IPS DF 6.9 (cell line): ENCODE data around the gene CETP.
"Not testable (repeated sequence)": the region's sequence is repeated elsewhere in the genome, so short reads cannot be mapped to it uniquely, and the experiment has no call there.

Source experiments
- DNase-seq: peaks from one replicate; pipeline ENCODE4 v3.0.0-alpha.2; 2013; ENCODE audit warnings: low read depth, low spot score
- H3K27ac ChIP-seq: one replicate; pipeline ENCODE4 v1.5.1; 2013; ENCODE audit warnings: low read length, control low read depth
- H3K27me3 ChIP-seq: 2 replicates; pipeline ENCODE4 v1.6.1; 2013; ENCODE audit warnings: mild to moderate bottlenecking, low read length; ENCODE audit not compliant: control insufficient read depth, insufficient read depth
- H3K36me3 ChIP-seq: 2 replicates; pipeline ENCODE4 v1.6.1; 2013; ENCODE audit warnings: low read length; ENCODE audit not compliant: control insufficient read depth, insufficient read depth
- H3K4me1 ChIP-seq: 2 replicates; pipeline ENCODE4 v1.6.1; 2013; ENCODE audit warnings: low read length; ENCODE audit not compliant: control insufficient read depth, insufficient read depth
- H3K4me3 ChIP-seq: 2 replicates; pipeline ENCODE4 v1.5.1; 2013; ENCODE audit warnings: mild to moderate bottlenecking, low read length
- H3K9me3 ChIP-seq: 2 replicates; pipeline ENCODE4 v1.6.1; 2013; ENCODE audit warnings: low read length, inconsistent platforms; ENCODE audit not compliant: control insufficient read depth, insufficient read depth
- WGBS: extraction: QIAGEN DNeasy Blood & Tissue Kit; methylation state at CpG from one replicate; pipeline ENCODE4 v1.1.7; 2013; ENCODE audit warnings: mixed read lengths, missing lambda C conversion rate; ENCODE audit not compliant: insufficient read length, insufficient coverage; 5-methylcytosine and 5-hydroxymethylcytosine counted together

CETP gene

GRCh38 chr16:56983211-56983751 lies 21.5 kb downstream of the CETP start:
- Histone ChIP-seq H3K27ac (no peak overlapping the region), H3K4me1 (no peaks in the 10 kb centered on the region; the same call in 1 of the 2 replicates), H3K36me3 (no peaks in the 10 kb centered on the region), H3K4me3 (no peak overlapping the region), H3K9me3 (no peaks in the 10 kb centered on the region), H3K27me3 (peaks cover under 1% of the 10 kb centered on the region; the same call in 1 of the 2 replicates)
- no peak for DNase-seq
- WGBS, result no CpG with 5 or more reads among the region's 9 CpGs

- no peaks in the 10 kb centered on the region for H3K9me3 ChIP-seq
- H3K27ac ChIP-seq, result no peak overlapping the region
- H3K4me1 ChIP-seq, result no peaks in the 10 kb centered on the region; the same call in none of the 2 replicates
- DNase-seq, result no peak
- no CpG with 5 or more reads among the region's 6 CpGs for WGBS
- H3K4me3 ChIP-seq, result no peak overlapping the region
- peaks cover 4% of the 10 kb centered on the region; the same call in 1 of the 2 replicates for H3K27me3 ChIP-seq
- no peaks in the 10 kb centered on the region for H3K36me3 ChIP-seq
Observed at GRCh38 chr16:56984639-56985038, 22.9 kb downstream of the CETP start.

GRCh38 chr16:56985288-56985961 lies 23.7 kb downstream of the CETP start:
- WGBS, result no CpG with 5 or more reads among the region's 7 CpGs
- H3K4me1 ChIP-seq, result no peaks in the 10 kb centered on the region; the same call in none of the 2 replicates
- H3K9me3 ChIP-seq, result no peaks in the 10 kb centered on the region
- no peak for DNase-seq
- H3K36me3 ChIP-seq, result no peaks in the 10 kb centered on the region
- peaks cover 4% of the 10 kb centered on the region; the same call in 1 of the 2 replicates for H3K27me3 ChIP-seq
- H3K4me3 ChIP-seq, result no peak overlapping the region
- H3K27ac ChIP-seq, result no peak overlapping the region

- Histone ChIP-seq H3K27me3 (peaks cover 4% of the 10 kb centered on the region; the same call in 1 of the 2 replicates), H3K4me3 (no peak overlapping the region), H3K9me3 (no peaks in the 10 kb centered on the region), H3K4me1 (no peaks in the 10 kb centered on the region; the same call in none of the 2 replicates), H3K36me3 (no peaks in the 10 kb centered on the region), H3K27ac (no peak overlapping the region)
- DNase-seq, result no peak
- no CpG with 5 or more reads among the region's 2 CpGs for WGBS
Observed at GRCh38 chr16:56985962-56986360, 24.2 kb downstream of the CETP start.

GRCh38 chr16:56986361-56986760 lies 24.6 kb downstream of the CETP start:
- Histone ChIP-seq H3K27me3 (peaks cover 4% of the 10 kb centered on the region; the same call in 1 of the 2 replicates), H3K27ac (no peak overlapping the region), H3K9me3 (no peaks in the 10 kb centered on the region), H3K36me3 (no peaks in the 10 kb centered on the region), H3K4me3 (no peak overlapping the region), H3K4me1 (no peaks in the 10 kb centered on the region; the same call in none of the 2 replicates)
- DNase-seq, result no peak
- WGBS, result no CpG with 5 or more reads among the region's 1 CpG

- H3K9me3 ChIP-seq, H3K4me3 ChIP-seq, H3K4me1 ChIP-seq, DNase-seq, H3K36me3 ChIP-seq, H3K27ac ChIP-seq, H3K27me3 ChIP-seq: not testable (repeated sequence)
- no CpG with 5 or more reads among the region's 4 CpGs for WGBS
Observed at GRCh38 chr16:56986908-56987307, 25.2 kb downstream of the CETP start.

- no peaks in the 10 kb centered on the region; the same call in none of the 2 replicates for H3K4me1 ChIP-seq
- no peaks in the 10 kb centered on the region for H3K36me3 ChIP-seq
- no peaks in the 10 kb centered on the region for H3K9me3 ChIP-seq
- DNase-seq, result no peak
- no peak overlapping the region for H3K4me3 ChIP-seq
- H3K27me3 ChIP-seq, result peaks cover 4% of the 10 kb centered on the region; the same call in 1 of the 2 replicates
- WGBS, result no CpG with 5 or more reads among the region's 2 CpGs
- H3K27ac ChIP-seq, result no peak overlapping the region
Observed at GRCh38 chr16:56987692-56988091, 25.9 kb downstream of the CETP start.

GRCh38 chr16:56988161-56988947 lies 26.6 kb downstream of the CETP start:
- no peak overlapping the region for H3K27ac ChIP-seq
- no peaks in the 10 kb centered on the region; the same call in none of the 2 replicates for H3K4me1 ChIP-seq
- no peak for DNase-seq

GRCh38 chr16:56988948-56989945 lies 27.5 kb downstream of the CETP start, which contains the start of gene NLRC5:
Gene NLRC5 (plus strand): TSS chr16:56989557. CDS start chr16:57020713, 31,156 bp downstream.
- no CpG with 5 or more reads among the region's 64 CpGs for WGBS
- H3K4me3 ChIP-seq, result peak within 1 kb of the TSS; percentile 53; the same call in 1 of the 2 replicates
- H3K4me1 ChIP-seq, result no peaks in the 10 kb centered on the region; the same call in none of the 2 replicates
- no peak within 1 kb of the TSS for H3K27ac ChIP-seq
- peaks cover 4% of the 10 kb centered on the region; the same call in 1 of the 2 replicates for H3K27me3 ChIP-seq
- no peak for DNase-seq
- H3K36me3 ChIP-seq, result no peaks in the 10 kb centered on the region
- H3K9me3 ChIP-seq, result no peaks in the 10 kb centered on the region

More at GRCh38 chr16:56988161-56988947, 26.6 kb downstream of the CETP start:
- Histone ChIP-seq H3K4me3 (peak overlapping the region; percentile 7; the same call in 1 of the 2 replicates), H3K27me3 (peaks cover 4% of the 10 kb centered on the region; the same call in 1 of the 2 replicates), H3K36me3 (no peaks in the 10 kb centered on the region), H3K9me3 (no peaks in the 10 kb centered on the region)
- WGBS, result no CpG with 5 or more reads among the region's 6 CpGs
